MCF 10A (cell line): ENCODE measurements around the gene GULP1. TPM values are rescaled to one million over a fixed set of nuclear protein-coding genes. Genes with fewer than 3 reads are reported as not detected.

Experiments used
- BruUV-seq: library from RNA; stranded (reverse); fragments of 400-500 nt; replicated peaks from 2 replicates; lab custom pipeline; 2021; lab: Mats Ljungman, UMichigan
- CTCF ChIA-PET: fragments of 300-600 bp; sonication (Branson Sonifier 250); formaldehyde crosslinking; extraction: SDS; loops from one replicate; lab custom pipeline; 2021; ENCODE audit warnings: antibody characterized with exemption, inconsistent platforms; lab: Yijun Ruan, JAX
- POLR2A ChIA-PET: fragments of 300-600, 350-650 bp; sonication (Branson Sonifier 250); formaldehyde crosslinking; extraction: SDS; loops from one replicate; lab custom pipeline; 2020; ENCODE audit warnings: antibody characterized with exemption, inconsistent platforms; lab: Yijun Ruan, JAX
- DNase-seq: peaks from one replicate; pipeline ENCODE4 v3.0.0-alpha.2; 2018; ENCODE audit not compliant: unreplicated experiment
- H3K27ac Mint-ChIP-seq: one replicate; pipeline ENCODE4 v1.8.0; 2022; ENCODE audit warnings: mild to moderate bottlenecking, low read depth, mixed read lengths; ENCODE audit not compliant: unreplicated experiment
- H3K27me3 Mint-ChIP-seq: one replicate; pipeline ENCODE4 v1.8.0; 2022; ENCODE audit warnings: mixed read lengths; ENCODE audit not compliant: insufficient read depth, unreplicated experiment
- H3K36me3 Mint-ChIP-seq: one replicate; pipeline ENCODE4 v1.8.0; 2022; ENCODE audit warnings: mild to moderate bottlenecking, moderate library complexity, mixed read lengths; ENCODE audit not compliant: insufficient read depth, unreplicated experiment
- H3K4me1 Mint-ChIP-seq: one replicate; pipeline ENCODE4 v1.8.0; 2022; ENCODE audit warnings: mixed read lengths; ENCODE audit not compliant: insufficient read depth, unreplicated experiment
- H3K4me3 Mint-ChIP-seq: one replicate; pipeline ENCODE4 v1.8.0; 2022; ENCODE audit warnings: mild to moderate bottlenecking, moderate library complexity, mixed read lengths; ENCODE audit not compliant: unreplicated experiment
- H3K9me3 Mint-ChIP-seq: one replicate; pipeline ENCODE4 v1.8.0; 2022; ENCODE audit warnings: mixed read lengths; ENCODE audit not compliant: unreplicated experiment
- CTCF ChIP-seq: fragments of 200-600 bp; IDR thresholded peaks from one replicate; pipeline ENCODE4 v1.8.0; 2022; ENCODE audit warnings: antibody characterized with exemption, mild to moderate bottlenecking; ENCODE audit not compliant: unreplicated experiment
- intact Hi-C: fragments of 100-400 bp; cut with micrococcal nuclease; formaldehyde crosslinking; loops from 2 replicates; pipeline ENCODE4 v1.14.1; 2022
- total RNA-seq: library from RNA; stranded (reverse); gene quantifications from 2 replicates; pipeline ENCODE4 v1.2.3, GENCODE V29; 2022

The GULP1 gene
- total RNA-seq, 1 experiment from 2014 or later: 4.2 TPM

GRCh38 chr2:188607501-188607900, 315.8 kb downstream of the GULP1 start:
- BruUV-seq: no TSS peak
- ChIA-PET CTCF (interaction anchor here (1.1 kb wide), 1 partner anchor 322 kb away, joined by 3 read pairs; no protein-coding TSS in a partner anchor), POLR2A (interaction anchor here (1.5 kb wide), 1 partner anchor 20 kb away, joined by 3 read pairs; no protein-coding TSS in a partner anchor)
- no peak for TF ChIP-seq CTCF
- no peak overlapping the region for H3K27ac Mint-ChIP-seq
- no peaks in the 10 kb centered on the region for H3K4me1 Mint-ChIP-seq
- intact Hi-C loops: no loop called here
- no peaks in the 10 kb centered on the region for H3K36me3 Mint-ChIP-seq
- H3K4me3 Mint-ChIP-seq: no peak overlapping the region
- no peaks in the 10 kb centered on the region for H3K27me3 Mint-ChIP-seq
- peak; percentile 7 for DNase-seq
- H3K9me3 Mint-ChIP-seq: no peaks in the 10 kb centered on the region

GRCh38 chr2:188609321-188610049, 317.8 kb downstream of the GULP1 start:
- BruUV-seq: no TSS peak

GRCh38 chr2:188610050-188610444, 318.4 kb downstream of the GULP1 start:
- no peak for TF ChIP-seq CTCF
- no TSS peak for BruUV-seq
- Mint-ChIP-seq H3K4me3 (no peak overlapping the region), H3K4me1 (no peaks in the 10 kb centered on the region), H3K36me3 (no peaks in the 10 kb centered on the region), H3K9me3 (no peaks in the 10 kb centered on the region), H3K27me3 (no peaks in the 10 kb centered on the region), H3K27ac (no peak overlapping the region)
- CTCF ChIA-PET: interaction anchor here (0.7 kb wide), 1 partner anchor 23 kb away, joined by 3 read pairs; no protein-coding TSS in a partner anchor
- intact Hi-C loops: no loop called here
- POLR2A ChIA-PET: interaction anchor here (0.5 kb wide), 1 partner anchor 63 kb away, joined by 3 read pairs; no protein-coding TSS in a partner anchor
- DNase-seq: no peak

More at GRCh38 chr2:188609321-188610049, 317.8 kb downstream of the GULP1 start:
- CTCF ChIA-PET: interaction anchor here (0.7 kb wide), 1 partner anchor 22 kb away, joined by 3 read pairs; no protein-coding TSS in a partner anchor
- H3K27ac Mint-ChIP-seq: no peak overlapping the region
- intact Hi-C loops: no loop called here
- H3K4me3 Mint-ChIP-seq: no peak overlapping the region
- H3K4me1 Mint-ChIP-seq: no peaks in the 10 kb centered on the region
- TF ChIP-seq CTCF: no peak
- H3K9me3 Mint-ChIP-seq: no peaks in the 10 kb centered on the region
- no peaks in the 10 kb centered on the region for H3K36me3 Mint-ChIP-seq
- no peaks in the 10 kb centered on the region for H3K27me3 Mint-ChIP-seq
- peak; percentile 7 for DNase-seq
- POLR2A ChIA-PET: interaction anchor here (0.5 to 0.7 kb wide), 3 partner anchors 24 to 85 kb away, joined by 3 to 4 read pairs (median 3); no protein-coding TSS in a partner anchor

GRCh38 chr2:188610827-188611226, 319.2 kb downstream of the GULP1 start:
- Mint-ChIP-seq H3K36me3 (no peaks in the 10 kb centered on the region), H3K27ac (no peak overlapping the region), H3K27me3 (no peaks in the 10 kb centered on the region), H3K4me1 (no peaks in the 10 kb centered on the region), H3K9me3 (no peaks in the 10 kb centered on the region), H3K4me3 (no peak overlapping the region)
- CTCF ChIA-PET: interaction anchor here (0.7 kb wide), 1 partner anchor 24 kb away, joined by 3 read pairs; no protein-coding TSS in a partner anchor
- intact Hi-C loops: no loop called here
- DNase-seq: no peak
- BruUV-seq: no TSS peak
- no peak for TF ChIP-seq CTCF
- POLR2A ChIA-PET: no interaction called here
